HFFc6 (cell line): Measurements from ENCODE around the gene PHYKPL. TPM values are rescaled to one million over a fixed set of nuclear protein-coding genes. Genes with fewer than 3 reads are reported as not detected.

Source experiments
- DNase-seq: peaks from one replicate; pipeline ENCODE4 v3.0.0-alpha.2; 2018
- H3K27ac Mint-ChIP-seq: 2 replicates; pipeline ENCODE4 v1.8.0; 2020; ENCODE audit warnings: mild to moderate bottlenecking, mixed read lengths
- H3K27me3 Mint-ChIP-seq: 2 replicates; pipeline ENCODE4 v1.8.0; 2021; ENCODE audit warnings: mild to moderate bottlenecking, moderate library complexity, mixed read lengths; ENCODE audit not compliant: insufficient read depth
- H3K36me3 Mint-ChIP-seq: 2 replicates; pipeline ENCODE4 v1.8.0; 2021; ENCODE audit warnings: low read depth, mixed read lengths
- H3K4me1 Mint-ChIP-seq: 2 replicates; pipeline ENCODE4 v1.8.0; 2020; ENCODE audit warnings: low read depth, mixed read lengths
- H3K4me3 Mint-ChIP-seq: 2 replicates; pipeline ENCODE4 v1.8.0; 2020; ENCODE audit warnings: mild to moderate bottlenecking, moderate library complexity, mixed read lengths
- H3K9me3 Mint-ChIP-seq: 2 replicates; pipeline ENCODE4 v1.8.0; 2020; ENCODE audit warnings: mild to moderate bottlenecking, mixed read lengths
- total RNA-seq, 6 experiments: library from RNA; stranded (reverse); fragmentation: NEBNext Ultra II Directional; extraction: Animal tissue kit (Norgen Biotek cat#: 25700); gene quantifications; 2 replicates in 1 of 6; 3 replicates in 5 of 6; pipeline ENCODE4 v1.2.3, GENCODE V29; 2021
- TF ChIP-seq, protein P1 (sequence below): fragments of 200-600 bp; sonication (generic); IDR thresholded peaks from 2 replicates; pipeline ENCODE4 v1.5.0; 2021; ENCODE audit warnings: antibody characterized with exemption, mild to moderate bottlenecking

Gene PHYKPL
- total RNA-seq, 6 experiments from 2014 or later = 18.7 to 25.6 (median 23.9) TPM

DNA sequence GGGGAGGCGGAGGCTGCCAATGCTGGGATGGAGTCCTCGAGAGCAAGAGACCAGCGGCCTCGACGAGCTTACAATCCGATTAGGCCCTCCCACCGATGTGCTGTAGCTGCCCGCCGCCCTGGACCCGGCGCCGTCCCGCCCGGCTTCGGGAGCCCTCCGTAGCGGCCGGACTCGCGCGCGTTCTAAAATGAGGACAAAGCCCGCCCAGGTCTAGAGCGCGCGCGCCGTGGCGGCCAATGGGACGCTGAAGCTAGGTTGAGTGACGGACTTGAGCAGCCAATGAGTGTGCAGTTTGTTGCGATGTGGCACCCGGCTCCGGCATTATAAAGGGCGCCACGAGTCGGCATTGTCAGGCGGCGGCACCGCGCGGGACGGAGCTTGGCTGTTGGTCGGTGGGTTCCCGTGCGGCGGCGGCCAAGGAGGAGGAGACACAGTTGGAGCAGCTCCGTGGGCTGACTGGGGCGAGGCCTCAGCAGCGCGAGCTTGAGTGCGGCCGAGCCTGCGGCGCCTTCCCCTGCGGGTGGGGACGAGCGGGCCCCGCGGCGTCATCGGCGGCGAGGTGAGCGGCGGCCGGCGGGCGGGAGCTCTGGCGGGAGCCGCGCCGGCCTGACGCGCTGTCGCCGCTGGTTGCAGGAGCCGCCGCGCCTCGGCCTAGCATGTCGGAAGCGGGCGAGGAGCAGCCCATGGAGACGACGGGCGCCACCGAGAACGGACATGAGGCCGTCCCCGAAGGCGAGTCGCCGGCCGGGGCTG lies 28.2 kb downstream of the PHYKPL start, which contains the start of gene HNRNPAB:
HNRNPAB (plus strand) TSS at position 352 of the 753 bp plus-strand sequence; CDS start at position 657, 305 bp downstream.
- peak; percentile 94 for DNase-seq
- peaks cover 8% of the 10 kb centered on the region for H3K27me3 Mint-ChIP-seq
- TF ChIP-seq, protein P1, sequence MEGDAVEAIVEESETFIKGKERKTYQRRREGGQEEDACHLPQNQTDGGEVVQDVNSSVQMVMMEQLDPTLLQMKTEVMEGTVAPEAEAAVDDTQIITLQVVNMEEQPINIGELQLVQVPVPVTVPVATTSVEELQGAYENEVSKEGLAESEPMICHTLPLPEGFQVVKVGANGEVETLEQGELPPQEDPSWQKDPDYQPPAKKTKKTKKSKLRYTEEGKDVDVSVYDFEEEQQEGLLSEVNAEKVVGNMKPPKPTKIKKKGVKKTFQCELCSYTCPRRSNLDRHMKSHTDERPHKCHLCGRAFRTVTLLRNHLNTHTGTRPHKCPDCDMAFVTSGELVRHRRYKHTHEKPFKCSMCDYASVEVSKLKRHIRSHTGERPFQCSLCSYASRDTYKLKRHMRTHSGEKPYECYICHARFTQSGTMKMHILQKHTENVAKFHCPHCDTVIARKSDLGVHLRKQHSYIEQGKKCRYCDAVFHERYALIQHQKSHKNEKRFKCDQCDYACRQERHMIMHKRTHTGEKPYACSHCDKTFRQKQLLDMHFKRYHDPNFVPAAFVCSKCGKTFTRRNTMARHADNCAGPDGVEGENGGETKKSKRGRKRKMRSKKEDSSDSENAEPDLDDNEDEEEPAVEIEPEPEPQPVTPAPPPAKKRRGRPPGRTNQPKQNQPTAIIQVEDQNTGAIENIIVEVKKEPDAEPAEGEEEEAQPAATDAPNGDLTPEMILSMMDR = no peak
- peaks cover 36% of the 10 kb centered on the region for H3K4me1 Mint-ChIP-seq
- peaks cover 30% of the 10 kb centered on the region for H3K36me3 Mint-ChIP-seq
- H3K9me3 Mint-ChIP-seq = peaks cover 4% of the 10 kb centered on the region
- peak within 1 kb of the TSS; percentile 97 for H3K27ac Mint-ChIP-seq
- H3K4me3 Mint-ChIP-seq = peak within 1 kb of the TSS; percentile 96

- peaks cover 29% of the 10 kb centered on the region for H3K36me3 Mint-ChIP-seq
- peaks cover 4% of the 10 kb centered on the region for H3K9me3 Mint-ChIP-seq
- TF ChIP-seq, protein P1 = no peak
- H3K27me3 Mint-ChIP-seq = peaks cover 7% of the 10 kb centered on the region
- DNase-seq = no peak
- peak overlapping the region; percentile 96 for H3K4me3 Mint-ChIP-seq
- H3K4me1 Mint-ChIP-seq = peaks cover 36% of the 10 kb centered on the region
- peak overlapping the region; percentile 97 for H3K27ac Mint-ChIP-seq
Measured at GRCh38 chr5:178203670-178204181, 28.9 kb downstream of the PHYKPL start.

DNA sequence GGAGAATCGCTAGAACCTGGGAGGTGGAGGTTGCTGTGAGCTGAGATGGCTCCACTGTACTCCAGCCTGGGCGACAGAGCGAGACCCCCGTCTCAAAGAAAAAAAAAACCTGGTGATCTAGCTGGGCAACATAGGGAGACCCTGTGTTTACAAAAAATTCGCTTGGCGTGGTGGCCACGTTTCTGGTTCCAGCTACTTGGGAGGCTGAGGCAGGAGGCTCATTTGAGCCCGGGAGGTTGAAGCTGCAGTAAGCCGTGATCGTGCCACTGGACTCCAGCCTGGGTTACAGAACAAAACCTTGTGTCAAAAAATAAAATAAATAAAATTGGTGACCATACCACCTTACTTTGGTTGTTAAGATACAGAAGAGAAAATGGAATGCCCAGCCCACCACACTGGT lies 30.1 kb downstream of the PHYKPL start:
- Mint-ChIP-seq H3K4me1 (peaks cover 28% of the 10 kb centered on the region), H3K4me3 (peak overlapping the region; percentile 42; the same call in 1 of the 2 replicates), H3K27me3 (peaks cover 9% of the 10 kb centered on the region), H3K36me3 (peaks cover 21% of the 10 kb centered on the region), H3K27ac (no peak overlapping the region), H3K9me3 (peaks cover 4% of the 10 kb centered on the region)
- TF ChIP-seq, protein P1 = no peak
- no peak for DNase-seq

- Mint-ChIP-seq H3K27ac (0 out of 2 replicates have a peak overlapping the region, but pooled peaks have one; percentile 1), H3K4me3 (no peak overlapping the region), H3K36me3 (peaks cover 15% of the 10 kb centered on the region), H3K4me1 (peaks cover 22% of the 10 kb centered on the region), H3K27me3 (peaks cover 9% of the 10 kb centered on the region), H3K9me3 (peaks cover 4% of the 10 kb centered on the region)
- TF ChIP-seq, protein P1 = no peak
- no peak for DNase-seq
Measured at GRCh38 chr5:178201927-178202235, 30.7 kb downstream of the PHYKPL start.

DNA sequence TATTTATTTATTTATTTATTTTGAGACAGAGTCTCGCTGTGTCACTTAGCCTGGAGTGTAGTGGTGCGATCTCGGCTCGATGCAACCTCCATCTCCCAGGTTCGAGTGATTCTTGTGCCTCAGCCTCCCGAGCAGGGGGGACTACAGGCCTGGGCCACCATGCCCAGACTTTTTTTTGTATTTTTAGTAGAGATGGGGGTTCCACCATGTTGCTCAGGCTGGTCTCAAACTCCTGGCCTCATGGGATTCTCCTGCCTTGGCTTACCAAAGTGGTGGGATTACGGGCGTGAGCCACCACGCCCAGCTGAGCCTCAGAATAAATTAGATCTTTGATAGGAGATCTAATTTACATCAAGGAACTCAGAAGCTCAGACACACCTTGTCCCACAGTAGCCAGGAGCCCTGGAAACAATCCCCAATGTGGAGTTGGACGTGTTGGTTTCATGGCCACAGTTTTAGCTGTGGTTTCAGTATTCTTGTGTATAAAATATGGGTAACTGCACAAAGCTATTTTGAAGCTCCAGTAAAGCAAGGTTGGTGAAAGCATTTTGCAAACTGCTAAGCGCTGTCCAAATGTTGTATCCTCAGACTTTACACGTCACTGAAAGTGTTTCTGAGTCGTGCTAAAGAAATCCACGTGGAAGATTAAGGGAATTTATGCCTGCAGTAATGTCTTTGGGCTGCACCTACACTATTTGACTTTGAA lies 31.2 kb downstream of the PHYKPL start:
- peak; percentile 31 for DNase-seq
- Mint-ChIP-seq H3K27ac (no peak overlapping the region), H3K4me3 (no peak overlapping the region), H3K27me3 (peaks cover 10% of the 10 kb centered on the region), H3K9me3 (peaks cover 4% of the 10 kb centered on the region), H3K36me3 (peaks cover 10% of the 10 kb centered on the region), H3K4me1 (peaks cover 17% of the 10 kb centered on the region)
- TF ChIP-seq, protein P1 = no peak
